Activated CD4-positive, alpha-beta T cell treated with anti-CD3 and anti-CD28 coated beads, Interleukin-10, Interleukin-2, amounts not matched to agents 100 ng/mL and 50 ng/mL, durations not matched to agents 16 hours and 8 hours (primary cell): ENCODE results near the gene YKT6.
"Not testable (repeated sequence)": the region's sequence is repeated elsewhere in the genome, so short reads cannot be mapped to it uniquely, and the experiment has no call there.

Source experiments
- DNase-seq: peaks from one replicate; pipeline ENCODE4 v3.0.0-alpha.2; 2020

Gene YKT6

DNA sequence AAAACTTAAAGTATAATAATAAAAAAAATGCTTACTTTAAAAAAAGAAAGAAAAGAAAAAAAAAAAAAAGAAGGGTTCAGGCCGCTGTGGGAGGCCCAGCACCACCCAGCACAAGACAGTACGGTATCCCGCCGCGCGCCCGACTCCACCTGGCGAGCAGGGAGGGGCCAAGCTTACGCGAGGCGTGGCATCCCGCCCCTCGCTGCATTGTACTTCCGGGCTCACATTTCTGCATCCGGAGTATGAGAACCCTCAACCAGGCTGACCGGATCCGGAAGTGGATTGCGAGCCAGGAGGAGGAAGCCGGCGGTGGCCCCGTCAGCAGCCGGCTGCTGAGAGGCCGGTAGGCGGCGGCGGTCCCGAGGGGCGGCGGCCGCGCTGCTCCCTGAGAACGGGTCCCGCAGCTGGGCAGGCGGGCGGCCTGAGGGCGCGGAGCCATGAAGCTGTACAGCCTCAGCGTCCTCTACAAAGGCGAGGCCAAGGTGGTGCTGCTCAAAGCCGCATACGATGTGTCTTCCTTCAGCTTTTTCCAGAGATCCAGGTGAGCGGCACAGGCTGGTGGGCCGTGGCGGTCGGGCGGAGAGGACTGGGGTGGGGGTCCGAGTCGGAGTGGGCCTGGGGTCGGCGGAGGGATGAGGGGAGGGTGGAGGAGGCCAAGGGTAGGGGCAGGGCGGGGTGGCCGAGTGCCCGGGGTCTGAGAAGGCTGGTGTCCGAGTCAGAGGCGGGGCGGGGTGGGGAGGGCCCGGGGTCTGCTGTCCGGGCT is at the start of gene YKT6:
YKT6 (plus strand) TSS at position 280 of the 763 bp plus-strand sequence; CDS start at position 438, 158 bp downstream.
- peak; percentile 98 for DNase-seq

- no peak for DNase-seq
Observed at GRCh38 chr7:44151956-44152355, 48.8 kb upstream of the YKT6 start.

GRCh38 chr7:44152971-44153947 is 47.5 kb upstream of the YKT6 start:
- no peak for DNase-seq

DNA sequence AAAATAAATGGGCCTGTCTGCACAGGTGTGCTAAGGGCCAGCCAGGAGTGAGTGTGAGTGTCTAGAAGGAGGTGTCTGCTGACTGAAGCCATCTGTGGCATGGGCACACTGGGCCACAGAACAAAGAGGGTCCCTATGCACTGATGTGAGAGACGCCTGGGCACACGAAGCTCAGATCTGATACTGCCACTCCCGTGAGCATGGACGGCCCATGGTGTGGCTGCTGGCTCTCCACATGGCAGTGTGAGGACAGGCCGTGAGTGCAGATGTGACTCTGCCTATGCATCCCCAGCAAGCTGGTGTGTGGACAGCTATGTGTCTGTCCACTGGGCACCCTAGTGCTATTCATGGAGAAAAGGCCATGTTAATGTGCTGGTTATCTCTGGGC is 46.8 kb upstream of the YKT6 start:
- DNase-seq: no peak

- no peak for DNase-seq
Observed at GRCh38 chr7:44154703-44155102, 46.1 kb upstream of the YKT6 start.

DNA sequence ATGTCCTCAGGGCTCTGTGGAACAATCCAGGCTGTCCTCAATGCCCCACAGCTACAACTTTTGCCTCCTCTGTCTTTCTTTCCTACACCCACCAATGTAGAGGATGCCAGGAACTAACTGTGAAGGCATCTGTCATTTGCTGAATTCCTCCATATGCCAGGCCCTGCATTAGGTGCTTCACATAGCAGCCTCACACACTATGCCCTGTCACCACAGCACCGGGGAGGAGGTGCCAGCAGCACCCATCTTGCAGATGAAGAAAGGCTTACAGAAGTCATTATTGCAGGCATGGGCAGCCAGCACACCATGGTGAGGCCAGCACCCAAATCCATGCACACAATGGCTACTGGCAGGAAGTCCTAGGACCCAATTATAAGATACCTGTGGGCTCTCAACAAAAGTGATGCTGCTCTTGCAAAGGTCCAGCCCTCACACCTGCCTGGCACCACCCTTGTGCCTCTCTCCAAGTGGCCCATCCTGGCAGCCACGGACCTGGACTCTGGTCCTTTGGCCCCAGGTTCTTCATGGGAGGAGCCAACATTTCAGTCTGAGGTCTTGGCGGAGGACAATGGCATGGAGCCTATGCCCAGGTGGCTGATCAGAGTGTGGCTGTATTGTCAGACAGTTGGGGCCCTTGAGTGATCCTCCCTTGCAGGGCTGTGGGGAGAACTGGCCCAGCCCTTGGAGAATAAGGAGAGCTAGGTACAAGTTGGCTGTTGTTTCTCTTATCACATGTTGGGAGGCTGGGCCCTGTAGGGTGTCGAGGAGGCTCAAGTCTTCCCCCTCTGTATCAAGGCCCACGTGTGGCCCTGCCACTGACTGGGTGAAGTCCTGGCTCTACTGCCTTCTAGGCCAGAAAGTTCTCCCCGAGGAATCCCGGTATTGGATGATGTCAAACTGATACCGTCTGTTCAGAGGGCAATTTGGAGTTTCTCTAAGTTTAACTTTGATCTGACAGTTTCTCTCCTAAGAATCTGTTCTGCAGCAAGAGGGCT is 45.3 kb upstream of the YKT6 start:
- DNase-seq: no peak

- DNase-seq: no peak
Observed at GRCh38 chr7:44156453-44157010, 44.2 kb upstream of the YKT6 start.

DNA sequence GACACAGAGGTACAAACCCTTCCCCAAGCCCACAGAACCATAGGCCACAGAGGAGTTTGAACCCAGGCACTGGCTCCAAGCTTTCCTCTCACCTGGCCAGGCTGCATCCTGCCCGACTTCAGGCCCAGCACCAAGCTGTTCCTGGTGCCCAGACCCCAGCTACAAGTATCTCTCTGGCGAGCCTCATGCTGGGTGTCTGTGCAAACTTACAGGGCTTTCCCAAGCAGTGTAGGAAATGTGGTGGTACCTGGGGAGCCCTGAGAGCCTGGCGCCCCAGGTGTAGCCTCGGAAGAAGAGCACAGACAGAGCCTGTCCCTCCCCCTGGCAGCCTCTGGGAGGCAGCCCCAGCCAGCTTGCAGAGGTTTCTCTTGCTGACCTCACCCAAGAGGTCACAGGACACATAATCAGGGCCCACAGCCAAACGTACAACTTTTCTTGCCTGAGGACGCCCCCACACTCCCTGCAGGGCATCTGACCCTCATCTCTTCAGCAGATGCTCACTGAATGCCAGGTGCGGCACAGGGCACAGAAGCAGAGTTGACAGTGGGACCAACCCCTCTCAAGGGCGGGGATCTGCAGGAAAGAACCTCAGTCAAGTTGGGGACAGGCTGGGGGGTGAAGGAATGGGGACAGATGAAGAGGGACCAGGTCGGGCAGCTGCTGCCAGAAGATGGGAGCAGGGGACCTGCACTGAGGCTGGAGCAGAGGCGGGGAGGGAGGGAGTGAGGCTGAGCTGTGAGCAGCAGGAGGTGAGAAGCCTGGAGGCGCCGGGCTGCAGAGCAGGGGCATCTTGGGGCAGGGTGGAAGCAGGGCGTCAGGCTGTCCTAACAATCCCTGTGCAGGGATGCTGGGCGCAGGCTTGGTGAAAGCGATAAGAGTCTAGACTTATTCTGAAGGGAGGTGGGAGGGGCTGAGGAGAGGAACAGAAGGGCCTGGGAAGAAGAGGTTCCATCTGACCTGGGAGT is 43.4 kb upstream of the YKT6 start:
- no peak for DNase-seq

GRCh38 chr7:44158096-44158872 is 42.5 kb upstream of the YKT6 start:
- no peak for DNase-seq

DNA sequence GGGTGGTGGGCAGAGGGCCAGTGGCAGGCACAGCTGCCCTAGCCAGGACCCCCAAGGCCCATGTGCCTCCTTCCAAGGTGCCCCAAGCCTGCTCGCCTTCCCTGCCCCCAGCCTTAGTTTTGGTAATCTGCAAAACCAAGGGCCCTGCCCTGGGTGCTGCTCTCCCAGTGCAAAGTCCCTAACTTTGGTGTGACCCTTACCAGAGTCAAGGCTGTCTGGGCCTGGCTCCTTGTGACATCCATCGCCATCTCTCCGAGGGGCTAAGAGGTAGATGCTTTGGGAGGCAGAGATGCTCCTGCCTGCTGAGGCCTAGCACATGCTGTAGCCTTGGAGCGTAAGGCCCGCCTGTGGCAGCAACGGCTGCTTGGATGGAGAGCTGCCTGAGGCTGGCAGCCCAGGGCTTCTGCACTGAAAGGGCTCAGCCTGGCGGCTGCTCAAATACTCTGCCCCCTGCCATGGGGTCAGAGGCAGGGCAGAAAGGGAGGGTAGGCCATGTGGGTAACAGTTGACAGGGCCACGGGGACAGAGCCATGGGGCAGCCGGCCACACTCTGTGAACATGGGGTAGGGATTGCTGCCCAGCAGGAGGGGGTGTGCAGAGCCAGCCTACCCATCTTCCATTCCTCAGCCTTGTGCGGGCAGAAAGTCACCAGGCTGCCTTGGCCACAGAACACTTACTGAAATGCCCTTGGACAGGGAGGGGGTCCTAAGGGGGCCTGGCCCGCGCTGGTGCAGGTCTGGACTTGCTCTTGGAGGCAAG is 41.7 kb upstream of the YKT6 start:
- no peak for DNase-seq

DNA sequence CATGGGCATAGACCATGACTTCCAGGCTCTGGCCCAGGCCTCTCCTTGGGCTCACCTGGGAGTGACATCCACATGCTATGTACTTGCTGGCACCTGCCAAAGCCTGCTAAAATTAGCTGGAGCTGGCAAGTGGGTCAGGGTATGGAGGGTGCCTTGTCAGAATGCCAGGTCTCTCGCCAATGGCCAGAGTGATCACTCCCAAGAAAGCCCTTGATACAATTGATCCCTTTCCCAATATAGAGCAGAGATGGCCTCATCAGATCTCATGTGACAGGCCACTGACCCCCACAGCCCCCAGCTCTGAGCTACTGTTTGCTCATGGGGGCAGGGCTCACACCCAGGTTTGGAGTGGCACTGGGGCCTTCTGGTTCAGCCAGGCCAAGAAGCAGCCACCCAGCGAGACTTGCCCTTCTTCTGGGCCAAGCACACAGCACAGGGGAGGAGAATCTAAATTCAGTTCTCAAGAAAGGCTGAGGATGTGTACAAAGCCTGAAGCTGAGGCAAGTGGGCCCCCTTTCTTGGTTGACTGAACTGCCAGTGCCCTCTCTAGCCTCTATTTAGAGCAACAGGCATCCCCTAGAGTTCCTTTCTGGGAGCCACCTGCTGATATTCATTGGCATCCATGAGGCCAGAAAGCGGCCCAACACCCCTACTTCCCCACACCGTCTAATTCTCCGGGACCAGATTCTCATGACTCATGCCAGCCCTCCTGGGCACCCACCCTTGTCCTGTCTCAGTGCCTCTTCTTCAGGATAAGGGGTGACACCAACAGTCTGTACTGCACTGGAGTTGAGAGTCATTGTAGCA is 40.8 kb upstream of the YKT6 start:
- DNase-seq: no peak

DNA sequence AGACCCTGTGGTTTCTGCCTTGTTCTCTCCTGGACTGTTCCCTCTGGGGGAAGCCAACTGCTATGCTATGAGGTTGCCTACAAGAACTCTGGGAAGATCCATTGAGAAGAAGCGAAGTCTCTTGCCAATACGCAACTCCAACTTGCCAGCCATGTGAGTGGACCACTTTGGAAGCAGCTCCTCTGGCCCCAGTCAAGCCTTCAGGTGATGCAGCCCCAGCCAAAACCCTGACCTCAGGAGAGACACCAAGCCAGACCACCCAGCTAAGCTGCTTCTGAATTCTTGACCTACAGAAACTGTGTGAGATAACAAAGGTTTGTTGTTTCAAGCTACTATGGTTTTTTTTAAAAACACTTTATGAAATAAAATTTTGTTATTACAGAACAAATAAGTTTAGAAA is 39.4 kb upstream of the YKT6 start:
- DNase-seq: no peak

GRCh38 chr7:44162179-44162578 is 38.6 kb upstream of the YKT6 start:
- DNase-seq: no peak

GRCh38 chr7:44162785-44163395 is 37.9 kb upstream of the YKT6 start:
- DNase-seq: no peak

GRCh38 chr7:44163591-44163990 is 37.2 kb upstream of the YKT6 start:
- DNase-seq: no peak

GRCh38 chr7:44167920-44168319 is 32.9 kb upstream of the YKT6 start:
- DNase-seq: no peak

DNA sequence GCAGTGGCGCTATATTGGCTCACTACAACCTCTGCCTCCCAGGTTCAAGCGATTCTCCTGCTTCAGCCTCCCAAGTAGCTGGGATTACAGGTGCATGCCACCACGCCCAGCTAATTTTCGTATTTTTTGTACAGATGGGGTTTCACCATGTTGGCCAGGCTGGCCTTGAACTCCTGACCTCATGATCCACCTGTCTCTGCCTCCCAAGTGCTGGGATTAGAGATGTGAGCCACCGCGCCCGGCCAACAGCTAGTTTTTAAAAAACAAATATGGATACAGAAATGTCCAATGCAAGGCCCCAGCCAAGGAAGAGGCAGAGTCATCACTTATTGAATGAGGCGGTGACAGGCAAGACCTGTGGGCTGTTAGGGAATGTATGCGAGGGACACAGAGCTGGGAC is 28.9 kb upstream of the YKT6 start:
- DNase-seq: not testable (repeated sequence)

GRCh38 chr7:44172352-44172751 is 28.4 kb upstream of the YKT6 start:
- DNase-seq: no peak
